HG03439 (cell line): ENCODE data around the gene APOBEC2.

Experiments used
- ATAC-seq: cut with Tn5 transposase; IDR thresholded peaks from one replicate; pipeline ENCODE4 v1.9.1; 2021; ENCODE audit warnings: mild to moderate bottlenecking, moderate library complexity; ENCODE audit not compliant: unreplicated experiment

Gene APOBEC2

DNA sequence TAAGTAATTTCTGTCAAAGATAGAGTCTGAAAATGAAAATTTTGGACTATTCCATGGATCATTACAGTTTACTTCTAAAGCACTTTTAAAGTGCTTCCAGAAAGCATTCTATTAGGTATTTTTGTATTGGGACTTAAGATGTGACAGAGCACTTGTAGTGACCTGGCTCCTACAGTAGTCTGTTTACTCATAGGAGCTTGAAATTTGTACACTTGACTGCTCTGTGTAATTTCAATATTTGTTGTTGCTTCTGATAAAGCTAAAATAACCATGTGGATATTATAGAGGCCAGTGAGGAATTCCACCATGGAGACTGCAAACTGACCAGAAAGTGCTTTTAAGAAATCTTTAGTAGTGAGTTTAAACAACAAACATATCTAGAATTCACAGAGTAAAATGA, 30.1 kb downstream of the APOBEC2 start:
- no peak for ATAC-seq

- no peak for ATAC-seq
These were observed 32.2 kb downstream of the APOBEC2 start for GRCh38 chr6:41085182-41085581.

DNA sequence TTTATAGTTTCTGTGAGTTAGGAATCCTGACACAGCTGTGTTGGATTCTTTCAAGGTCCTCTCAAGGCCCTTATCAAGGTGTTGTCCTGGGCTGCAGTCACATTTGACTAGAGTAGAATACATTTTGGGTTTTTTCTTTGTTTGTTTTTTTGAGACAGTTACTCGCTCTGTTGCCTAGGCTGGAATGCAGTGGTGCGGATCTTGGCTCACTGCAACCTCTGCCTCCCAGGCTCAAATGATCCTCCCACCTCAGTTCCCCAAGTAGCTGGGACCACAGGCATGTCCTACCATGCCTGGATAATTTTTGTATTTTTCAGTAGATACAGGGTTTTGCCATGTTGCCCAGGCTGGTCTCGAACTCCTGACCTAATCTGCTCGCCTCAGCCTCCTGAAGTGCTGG, 35.4 kb downstream of the APOBEC2 start:
- ATAC-seq = no peak

- no peak for ATAC-seq
These were observed 38.1 kb downstream of the APOBEC2 start for GRCh38 chr6:41090841-41091761.

DNA sequence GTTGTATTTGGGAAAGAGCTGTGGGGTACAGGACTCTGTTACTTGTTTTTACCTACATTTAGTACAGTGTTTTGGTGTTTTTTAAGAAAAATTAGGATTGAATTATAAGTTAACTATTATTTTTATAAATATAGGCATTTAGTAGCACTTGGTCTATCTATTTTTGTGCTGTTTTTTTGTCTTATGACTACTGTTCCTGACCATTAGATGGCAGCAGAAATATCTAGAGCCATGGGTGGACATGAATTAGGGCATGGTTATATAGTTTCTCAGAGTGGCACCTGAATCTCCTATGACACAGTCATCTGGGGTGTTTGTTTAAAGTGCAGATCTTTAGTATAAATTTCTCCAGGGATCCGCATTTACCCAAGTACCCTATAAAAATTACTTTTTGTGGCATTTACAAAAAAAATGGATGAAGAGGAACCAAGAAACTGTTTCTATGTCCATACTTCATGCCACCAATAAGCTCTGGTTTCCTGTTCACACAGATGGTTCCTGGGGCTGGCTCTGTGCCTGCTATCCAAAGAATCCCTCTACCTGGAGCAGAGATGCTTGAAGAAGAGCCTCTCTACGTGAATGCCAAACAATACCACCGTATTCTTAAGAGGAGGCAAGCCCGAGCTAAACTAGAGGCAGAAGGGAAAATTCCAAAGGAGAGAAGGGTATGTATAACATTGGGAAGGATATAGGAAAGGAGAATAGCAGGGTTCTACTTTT, 39.6 kb downstream of the APOBEC2 start:
- ATAC-seq = no peak

DNA sequence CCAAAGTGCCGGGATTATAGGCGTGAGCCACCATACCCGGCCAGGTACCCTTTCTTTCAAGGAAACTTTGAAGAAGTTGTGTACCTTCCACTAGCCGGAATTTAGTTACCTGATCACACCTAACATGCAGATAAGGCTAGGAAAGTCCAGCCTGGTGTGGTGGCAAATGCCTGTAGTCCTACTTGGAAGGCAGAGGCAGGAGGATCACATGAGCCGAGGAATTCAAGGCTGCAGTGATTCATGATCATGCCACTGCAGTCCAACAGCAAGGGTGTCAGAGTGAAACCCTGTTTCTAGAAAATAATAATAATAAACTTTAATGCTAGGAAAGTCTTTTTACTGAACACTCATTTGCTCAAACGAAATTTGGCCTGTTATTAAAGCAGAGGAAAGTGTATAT, 40.7 kb downstream of the APOBEC2 start:
- no peak for ATAC-seq

DNA sequence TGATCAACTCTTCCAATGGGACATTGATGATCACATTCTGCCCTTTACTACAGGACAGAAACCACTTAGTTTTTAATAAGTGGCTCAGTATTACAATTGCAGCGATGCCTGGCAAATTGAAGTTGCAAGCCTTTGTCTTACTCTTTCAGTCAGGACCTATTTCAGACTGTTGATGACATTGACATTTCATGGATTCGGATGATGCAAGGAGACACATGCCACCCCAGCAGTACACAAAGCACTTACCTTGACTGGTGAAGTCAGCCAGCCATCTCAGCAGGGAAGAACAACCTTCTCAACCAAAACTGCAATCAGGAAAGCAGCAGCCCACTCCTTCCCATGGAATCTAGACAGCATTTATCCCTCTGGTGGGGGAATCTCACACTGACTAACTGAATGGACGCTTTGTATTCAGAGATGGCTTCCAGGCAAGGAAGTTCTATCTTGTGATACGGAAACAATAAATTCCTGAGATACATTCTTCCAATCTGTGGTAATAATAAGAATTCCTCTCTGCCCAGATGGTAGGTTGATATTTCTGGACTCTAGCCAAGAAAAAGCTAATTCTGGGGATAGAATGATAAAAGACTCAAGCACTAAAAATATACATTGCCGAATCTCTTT, 44.6 kb downstream of the APOBEC2 start:
- ATAC-seq = no peak

DNA sequence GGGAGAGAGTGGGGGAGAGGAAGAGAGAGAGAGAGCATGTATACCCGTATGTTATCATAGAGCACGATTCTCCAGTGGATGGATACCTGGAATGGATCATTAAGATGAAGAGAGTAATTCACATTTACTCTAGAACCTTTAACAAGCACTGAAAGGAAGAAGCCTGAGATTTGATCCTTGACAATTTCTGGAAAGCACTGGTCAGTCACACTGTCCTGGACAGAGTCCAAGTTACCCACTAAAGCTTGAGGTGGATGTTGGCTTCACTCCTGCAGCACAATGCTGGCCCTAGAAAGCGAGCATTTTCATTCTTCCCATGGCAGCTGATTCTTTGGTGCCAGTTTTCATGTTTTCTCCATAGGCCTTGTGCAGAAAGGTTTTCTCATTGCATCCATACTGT, 45.4 kb downstream of the APOBEC2 start:
- ATAC-seq = no peak

- no peak for ATAC-seq
These were observed 47.9 kb downstream of the APOBEC2 start for GRCh38 chr6:41100871-41101287.

DNA sequence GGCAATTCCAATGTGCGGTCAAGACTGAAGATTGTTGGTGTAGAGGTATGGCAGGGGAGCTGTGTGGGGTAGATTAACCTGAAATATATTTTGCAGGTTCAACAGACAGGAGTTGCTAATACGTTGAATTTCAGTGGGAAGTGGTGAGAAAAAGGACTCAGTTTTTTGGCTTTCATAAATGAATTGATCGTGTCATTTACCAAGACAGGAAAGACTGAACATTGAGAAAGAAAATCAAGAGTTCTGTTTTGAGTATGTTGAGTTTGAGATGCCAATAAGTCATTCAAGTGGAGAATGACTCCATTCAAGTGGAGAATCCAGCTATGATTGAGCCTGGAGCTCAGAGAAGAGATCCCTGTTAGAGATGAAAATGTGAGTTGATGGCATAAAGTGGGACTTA, 50.8 kb downstream of the APOBEC2 start:
- no peak for ATAC-seq

DNA sequence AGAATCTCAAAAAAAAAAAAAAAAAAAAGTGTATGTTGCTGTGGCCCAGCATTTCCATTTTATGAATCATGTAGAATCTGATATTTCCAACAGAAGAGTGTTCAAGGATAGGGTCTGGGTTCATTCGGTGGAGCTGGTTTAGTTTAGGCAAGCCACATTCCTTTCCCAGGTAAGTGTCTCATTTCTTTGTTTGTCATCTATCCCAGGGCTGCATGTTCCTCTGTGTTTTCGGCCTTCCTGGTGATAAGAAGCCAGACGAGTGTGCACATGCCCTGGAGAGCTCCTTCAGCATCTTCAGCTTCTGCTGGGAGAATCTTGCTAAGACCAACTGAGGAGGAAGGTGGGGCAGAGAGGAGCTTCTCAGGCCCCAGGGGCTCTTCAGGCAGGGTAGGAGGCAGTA, 58.0 kb downstream of the APOBEC2 start:
- no peak for ATAC-seq
